Glutamatergic neuron (in vitro differentiated cells): ENCODE results near the gene KCNMA1. TPM values are rescaled to one million over a fixed set of nuclear protein-coding genes. Genes with fewer than 3 reads are reported as not detected.

Experiments used
- DNase-seq: peaks from one replicate; pipeline ENCODE4 v3.0.0; 2022
- H3K27ac Mint-ChIP-seq: one replicate; pipeline ENCODE4 v1.8.0; 2020; ENCODE audit warnings: mild to moderate bottlenecking, mixed read lengths, inconsistent platforms; ENCODE audit not compliant: unreplicated experiment
- H3K27me3 Mint-ChIP-seq: one replicate; pipeline ENCODE4 v1.8.0; 2020; ENCODE audit warnings: mild to moderate bottlenecking, moderate library complexity, mixed read lengths, inconsistent platforms; ENCODE audit not compliant: unreplicated experiment
- H3K36me3 Mint-ChIP-seq: one replicate; pipeline ENCODE4 v1.8.0; 2020; ENCODE audit warnings: mild to moderate bottlenecking, mixed read lengths, inconsistent platforms; ENCODE audit not compliant: unreplicated experiment
- H3K4me1 Mint-ChIP-seq: one replicate; pipeline ENCODE4 v1.8.0; 2020; ENCODE audit warnings: mild to moderate bottlenecking, low read depth, mixed read lengths, inconsistent platforms; ENCODE audit not compliant: unreplicated experiment
- H3K4me3 Mint-ChIP-seq: one replicate; pipeline ENCODE4 v1.8.0; 2020; ENCODE audit warnings: mild to moderate bottlenecking, mixed read lengths, inconsistent platforms; ENCODE audit not compliant: unreplicated experiment
- H3K9me3 Mint-ChIP-seq: one replicate; pipeline ENCODE4 v1.8.0; 2020; ENCODE audit warnings: mild to moderate bottlenecking, moderate library complexity, mixed read lengths, inconsistent platforms; ENCODE audit not compliant: unreplicated experiment
- CTCF ChIP-seq: fragments of 200-600 bp; sonication (generic); IDR thresholded peaks from one replicate; pipeline ENCODE4 v1.5.0; 2021; ENCODE audit not compliant: partially characterized antibody, unreplicated experiment
- total RNA-seq: library from RNA; stranded (reverse); fragmentation: NEBNext Ultra II Directional; extraction: Animal tissue kit (Norgen Biotek cat#: 25700); gene quantifications from one replicate; pipeline ENCODE4 v1.2.1, GENCODE V29; 2021; ENCODE audit not compliant: unreplicated experiment

Gene KCNMA1
- total RNA-seq, 1 donor from 2014 or later: 3.2 TPM

DNA sequence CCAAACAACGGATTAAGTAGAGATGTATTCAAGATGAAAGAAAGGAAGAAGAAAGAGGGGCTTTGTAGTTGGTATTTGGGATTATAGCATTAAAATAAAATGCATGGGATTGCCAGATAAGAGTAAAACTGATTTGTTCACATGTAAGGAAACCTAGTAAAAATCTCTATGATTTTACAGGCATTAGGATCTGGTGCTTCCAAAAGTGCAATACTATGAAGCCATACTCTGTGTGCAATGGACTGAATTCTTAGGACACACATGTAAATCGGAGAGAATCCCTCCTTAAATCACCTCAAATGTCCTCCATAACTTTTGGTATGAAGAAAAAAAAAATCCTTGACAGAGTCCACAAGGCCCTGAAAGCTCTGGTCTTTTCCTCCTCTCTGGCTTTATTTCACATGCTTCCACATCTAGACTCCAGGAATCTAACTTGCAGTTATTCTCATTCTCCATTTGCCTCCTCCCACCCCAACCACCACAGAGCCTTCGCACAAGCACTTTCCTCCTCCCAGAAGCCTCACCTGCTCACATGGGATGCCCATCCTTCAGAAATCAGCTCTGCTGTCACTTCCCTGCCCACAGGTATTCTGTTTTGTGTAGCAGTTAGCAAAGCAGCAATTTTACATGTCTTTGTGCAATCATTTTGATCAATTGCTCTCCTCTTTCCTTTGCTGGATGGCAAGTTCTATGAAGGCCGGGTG, 378.3 kb downstream of the KCNMA1 start:
- H3K27me3 Mint-ChIP-seq: peaks cover 4% of the 10 kb centered on the region
- no peaks in the 10 kb centered on the region for H3K4me1 Mint-ChIP-seq
- TF ChIP-seq CTCF: no peak
- DNase-seq: no peak
- peaks cover 9% of the 10 kb centered on the region for H3K36me3 Mint-ChIP-seq
- H3K4me3 Mint-ChIP-seq: no peak overlapping the region
- no peaks in the 10 kb centered on the region for H3K9me3 Mint-ChIP-seq
- no peak overlapping the region for H3K27ac Mint-ChIP-seq

DNA sequence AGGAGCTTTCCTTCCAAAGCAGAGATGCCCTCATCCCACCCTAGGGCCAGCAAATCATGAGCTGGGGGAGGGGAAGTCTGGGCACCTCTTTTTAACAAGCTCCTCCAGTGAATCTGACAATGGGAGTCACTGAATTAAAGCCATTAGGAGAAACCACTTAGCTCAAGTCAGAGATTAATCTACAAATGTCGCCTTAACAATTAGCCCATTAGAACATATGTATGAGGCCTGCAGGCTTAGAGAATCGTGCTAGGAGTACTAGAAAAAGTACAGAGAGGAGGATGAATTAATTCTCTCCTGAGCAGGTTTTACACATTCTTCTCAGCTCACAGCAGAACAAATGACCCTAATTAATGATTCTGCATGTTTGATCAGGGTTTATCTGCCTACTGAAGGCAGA, 381.3 kb downstream of the KCNMA1 start:
- peaks cover 21% of the 10 kb centered on the region for H3K4me1 Mint-ChIP-seq
- TF ChIP-seq CTCF: no peak

GRCh38 chr10:77253556-77254064, 384.0 kb downstream of the KCNMA1 start:
- H3K27me3 Mint-ChIP-seq: no peaks in the 10 kb centered on the region
- peaks cover 3% of the 10 kb centered on the region for H3K9me3 Mint-ChIP-seq
- peak overlapping the region; percentile 77 for H3K27ac Mint-ChIP-seq
- peaks cover 21% of the 10 kb centered on the region for H3K4me1 Mint-ChIP-seq
- peaks cover 9% of the 10 kb centered on the region for H3K36me3 Mint-ChIP-seq
- no peak for TF ChIP-seq CTCF
- peak overlapping the region; percentile 27 for H3K4me3 Mint-ChIP-seq
- no peak for DNase-seq

More for the DNA sequence above, 381.3 kb downstream of the KCNMA1 start:
- peaks cover 4% of the 10 kb centered on the region for H3K27me3 Mint-ChIP-seq
- H3K36me3 Mint-ChIP-seq: peaks cover 9% of the 10 kb centered on the region
- H3K9me3 Mint-ChIP-seq: peaks cover 3% of the 10 kb centered on the region
- no peak overlapping the region for H3K4me3 Mint-ChIP-seq
- DNase-seq: no peak
- H3K27ac Mint-ChIP-seq: no peak overlapping the region

GRCh38 chr10:77253147-77253545, 384.5 kb downstream of the KCNMA1 start:
- Mint-ChIP-seq H3K4me3 (no peak overlapping the region), H3K27ac (peak overlapping the region; percentile 25), H3K36me3 (peaks cover 9% of the 10 kb centered on the region), H3K27me3 (no peaks in the 10 kb centered on the region), H3K9me3 (peaks cover 3% of the 10 kb centered on the region), H3K4me1 (peaks cover 21% of the 10 kb centered on the region)
- no peak for DNase-seq
- TF ChIP-seq CTCF: no peak
